T-helper 17 cell (primary cell): ENCODE results near the gene LMO4. TPM values are rescaled to one million over a fixed set of nuclear protein-coding genes. Genes with fewer than 3 reads are reported as not detected.
A peak's percentile ranks its signal among the peaks of the same experiment; 100 is the strongest.

Experiments
- ATAC-seq: fragments of 150-1000 bp; cut with Tn5 transposase; 2 replicates; pipeline ENCODE4 v1.10.0; 2021; ENCODE audit warnings: mild to moderate bottlenecking, moderate library complexity
- DNase-seq, 3 donors: peaks; one replicate each; pipeline versions ENCODE4 v3.0.0 to v3.0.0-alpha.2; 2020 to 2021
- H3K9me3 ChIP-seq: one replicate; pipeline ENCODE4 v1.7.0; 2013; ENCODE audit warnings: low read length, mild to moderate bottlenecking; ENCODE audit not compliant: control insufficient read depth, poor library complexity, severe bottlenecking
- H3K27ac Mint-ChIP-seq: one replicate; pipeline ENCODE4 v1.8.0; 2022; ENCODE audit warnings: mild to moderate bottlenecking, moderate library complexity, mixed read lengths
- H3K27me3 Mint-ChIP-seq: one replicate; pipeline ENCODE4 v1.8.0; 2022; ENCODE audit warnings: mixed read lengths
- H3K36me3 Mint-ChIP-seq: one replicate; pipeline ENCODE4 v1.8.0; 2022; ENCODE audit warnings: low read depth, mixed read lengths
- H3K4me1 Mint-ChIP-seq: one replicate; pipeline ENCODE4 v1.8.0; 2022; ENCODE audit warnings: mild to moderate bottlenecking, mixed read lengths
- H3K4me3 Mint-ChIP-seq: one replicate; pipeline ENCODE4 v1.8.0; 2022; ENCODE audit warnings: mild to moderate bottlenecking, moderate library complexity, mixed read lengths
- total RNA-seq, 4 donors: library from RNA in 2 of 4; stranded (reverse) in 2 of 4; gene quantifications; one replicate each; pipeline ENCODE4 v1.2.3 and lab custom pipeline; 2022 to 2026

Gene LMO4
- total RNA-seq, 2 donors from 2014 or later = 18.2 to 19.9 TPM

DNA sequence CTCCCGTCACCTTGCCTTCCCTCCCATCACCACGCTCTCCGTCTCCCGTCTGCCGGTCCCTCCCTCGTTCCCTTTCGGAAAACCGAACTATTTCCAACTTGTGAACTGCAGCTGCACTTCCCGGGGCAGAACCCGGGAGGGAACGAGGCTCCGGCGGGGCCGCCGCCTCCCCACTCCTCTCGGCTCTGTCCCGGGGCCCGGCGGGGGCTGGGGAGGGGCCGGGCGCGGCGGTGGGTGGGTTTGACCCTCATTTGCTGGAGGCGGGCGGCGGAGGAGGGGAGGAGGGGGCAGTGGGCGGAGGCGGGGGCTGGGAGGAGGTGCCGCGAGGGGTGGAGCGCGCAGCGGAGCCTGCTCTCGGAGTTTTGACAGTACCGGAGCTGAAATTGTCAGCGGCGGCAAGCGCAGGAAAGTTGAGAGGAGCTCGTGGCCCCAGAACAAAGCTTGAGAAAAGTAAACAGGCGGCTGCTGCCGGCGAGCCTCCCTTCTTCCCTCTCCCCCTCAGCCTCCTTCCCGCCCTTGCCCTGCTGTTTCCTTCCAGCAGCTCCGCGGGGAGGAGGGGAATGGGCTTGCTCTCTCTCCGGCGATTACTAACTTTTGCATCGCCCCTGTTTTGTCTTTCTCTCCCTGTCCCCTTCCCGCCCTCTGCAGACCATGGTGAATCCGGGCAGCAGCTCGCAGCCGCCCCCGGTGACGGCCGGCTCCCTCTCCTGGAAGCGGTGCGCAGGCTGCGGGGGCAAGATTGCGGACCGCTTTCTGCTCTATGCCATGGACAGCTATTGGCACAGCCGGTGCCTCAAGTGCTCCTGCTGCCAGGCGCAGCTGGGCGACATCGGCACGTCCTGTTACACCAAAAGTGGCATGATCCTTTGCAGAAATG lies 2.9 kb downstream of the LMO4 start:
- no peaks in the 10 kb centered on the region for H3K27me3 Mint-ChIP-seq

DNA sequence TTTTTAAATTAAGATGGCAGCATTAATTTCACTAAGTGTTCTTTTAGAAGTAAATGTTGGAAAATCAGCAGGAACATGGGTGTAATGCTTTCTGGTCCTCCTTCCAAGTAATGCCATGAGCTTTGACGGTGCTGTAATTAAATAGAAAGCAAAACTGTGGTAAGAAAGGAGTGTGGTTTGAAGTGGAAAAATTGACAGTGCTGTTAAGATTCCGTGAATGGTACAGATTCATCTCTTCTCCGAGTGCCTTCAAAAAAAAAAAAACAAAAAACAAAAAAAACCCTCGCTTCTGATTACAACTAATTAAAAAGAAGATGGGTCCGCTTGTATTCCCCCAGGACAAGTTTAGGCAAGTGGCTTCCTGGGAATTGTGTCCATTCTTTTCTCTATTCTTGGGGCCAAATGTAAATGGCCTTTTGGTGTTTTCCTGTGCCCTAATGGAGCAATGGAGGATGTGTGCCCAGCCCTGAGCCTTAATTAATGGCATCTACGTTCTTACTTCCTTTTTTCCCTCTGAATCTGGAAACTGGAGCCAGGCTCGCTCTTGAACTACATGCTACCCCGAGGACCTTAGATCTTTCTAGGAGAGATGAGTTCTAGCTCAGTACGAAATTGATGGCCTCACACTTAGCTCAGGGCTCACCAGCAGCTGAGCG lies 5.1 kb downstream of the LMO4 start:
- Mint-ChIP-seq H3K4me3 (peak overlapping the region; percentile 97), H3K27me3 (no peaks in the 10 kb centered on the region), H3K27ac (peak overlapping the region; percentile 70), H3K36me3 (peaks cover 2% of the 10 kb centered on the region), H3K4me1 (peaks cover 50% of the 10 kb centered on the region)
- ATAC-seq (no peak), DNase-seq (no peak)
- no peaks in the 10 kb centered on the region for H3K9me3 ChIP-seq

More for the DNA sequence above, 2.9 kb downstream of the LMO4 start:
- H3K9me3 ChIP-seq = no peaks in the 10 kb centered on the region
- H3K36me3 Mint-ChIP-seq = peaks cover 2% of the 10 kb centered on the region
- ATAC-seq (peak; percentile 40), DNase-seq (peak; percentile 36 to 74 (median 73))
- H3K4me3 Mint-ChIP-seq = peak overlapping the region; percentile 97
- peak overlapping the region; percentile 92 for H3K27ac Mint-ChIP-seq
- peaks cover 38% of the 10 kb centered on the region for H3K4me1 Mint-ChIP-seq

DNA sequence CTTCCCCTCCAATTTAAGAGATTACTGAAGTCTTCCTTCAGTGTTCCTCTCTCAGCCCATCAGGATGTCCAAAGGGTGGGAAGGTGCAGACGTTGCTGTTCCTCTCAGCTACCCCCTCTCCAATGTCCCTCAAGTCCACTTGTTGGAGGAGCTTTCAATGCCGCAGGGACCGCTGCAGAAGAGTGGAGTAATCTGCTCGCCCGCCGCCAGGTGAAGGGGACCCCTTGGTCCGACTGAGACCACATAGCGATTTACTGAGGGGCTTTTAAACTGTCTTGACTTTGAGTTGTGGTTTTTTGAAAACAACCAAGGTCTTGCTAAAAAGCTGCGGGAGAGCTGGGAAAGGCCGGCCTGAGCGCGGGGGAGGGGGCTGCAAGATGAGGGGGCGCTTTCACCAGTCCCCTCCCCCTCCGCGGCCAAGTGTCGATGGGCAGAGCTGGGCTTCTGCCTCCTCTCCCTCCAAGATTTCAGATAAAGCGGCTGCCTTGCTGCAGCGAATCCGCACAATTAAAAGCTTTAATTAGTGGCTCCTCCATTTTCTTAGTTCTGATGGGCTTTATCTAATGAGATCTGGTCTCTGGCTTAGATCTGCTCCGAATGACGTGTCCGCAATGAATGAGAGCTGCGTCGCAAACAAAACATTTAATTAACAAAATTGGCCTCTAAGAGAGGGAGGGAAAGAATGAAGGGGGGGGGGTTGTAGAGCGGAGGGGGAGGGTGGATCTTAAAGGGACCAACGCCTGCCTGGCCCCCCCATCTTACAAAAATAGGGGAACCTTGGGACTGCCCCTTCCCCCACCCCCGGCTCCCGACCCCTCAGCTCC lies 5.9 kb downstream of the LMO4 start:
- H3K36me3 Mint-ChIP-seq = peaks cover 2% of the 10 kb centered on the region
- peak overlapping the region; percentile 70 for H3K27ac Mint-ChIP-seq
- H3K9me3 ChIP-seq = no peaks in the 10 kb centered on the region
- no peaks in the 10 kb centered on the region for H3K27me3 Mint-ChIP-seq
- DNase-seq = no peak
- peak; percentile 22 for ATAC-seq
- H3K4me3 Mint-ChIP-seq = peak overlapping the region; percentile 97
- H3K4me1 Mint-ChIP-seq = peaks cover 51% of the 10 kb centered on the region

DNA sequence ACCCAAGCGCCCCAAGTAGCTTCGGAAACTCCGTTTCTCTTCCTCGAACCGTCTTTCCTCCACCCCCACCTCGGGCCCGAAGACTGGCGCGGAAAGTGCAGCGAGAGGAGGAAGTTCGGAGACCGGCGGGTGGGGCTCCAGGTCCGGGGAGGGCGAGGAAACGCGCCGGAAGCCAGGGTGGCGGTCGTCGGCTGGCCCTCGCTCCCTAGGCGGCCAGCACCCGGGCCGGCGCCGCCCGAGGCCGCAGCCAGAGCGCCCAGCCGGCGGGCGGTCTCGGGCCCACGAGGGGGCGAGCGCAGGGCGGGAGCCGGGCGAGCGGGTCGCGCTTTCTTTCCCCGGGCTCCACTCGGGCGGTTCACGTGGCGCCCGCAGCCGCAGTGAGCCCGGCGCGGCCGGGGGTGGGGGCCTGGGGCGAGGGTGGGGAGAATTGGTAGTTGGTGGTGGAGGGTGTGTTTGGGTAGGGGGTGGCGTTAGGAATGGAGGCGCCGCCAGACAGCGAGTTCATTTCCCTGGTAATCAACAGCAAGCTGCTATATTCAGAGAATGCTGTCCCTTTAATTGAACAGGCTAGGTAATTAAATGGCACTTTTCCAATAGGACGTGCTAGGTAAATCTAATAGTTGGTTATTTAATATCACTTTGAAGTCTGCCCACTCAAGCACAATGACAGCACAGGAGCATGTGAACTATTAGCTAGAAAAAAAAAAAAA lies 6.7 kb downstream of the LMO4 start:
- Mint-ChIP-seq H3K27ac (peak overlapping the region; percentile 70), H3K27me3 (no peaks in the 10 kb centered on the region), H3K36me3 (peaks cover 2% of the 10 kb centered on the region), H3K4me1 (peaks cover 46% of the 10 kb centered on the region), H3K4me3 (peak overlapping the region; percentile 97)
- no peaks in the 10 kb centered on the region for H3K9me3 ChIP-seq
- peak; percentile 56 for ATAC-seq
- peak; percentile 27 to 54 (median 51) for DNase-seq

DNA sequence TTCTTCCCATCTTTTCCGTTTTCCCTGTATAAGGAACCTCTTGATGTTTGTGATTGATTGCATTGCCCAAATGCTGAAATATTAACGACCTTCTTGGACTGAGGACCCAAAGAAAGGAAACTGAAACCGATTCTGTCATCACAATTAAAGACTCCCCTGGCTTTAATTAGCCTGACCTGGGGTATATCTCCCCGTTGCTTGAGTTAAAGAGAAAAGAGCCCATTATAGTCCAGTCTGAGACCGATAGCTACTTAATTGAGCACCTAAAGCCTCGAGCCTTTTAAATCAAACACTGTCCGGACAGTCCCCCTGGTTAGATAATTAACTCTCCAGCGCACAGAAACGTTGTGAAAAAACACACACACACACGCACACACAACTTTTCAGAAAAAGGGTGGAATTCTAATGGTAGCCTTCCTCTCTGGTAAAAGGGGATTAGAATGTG lies 8.0 kb downstream of the LMO4 start:
- Mint-ChIP-seq H3K4me1 (peaks cover 41% of the 10 kb centered on the region), H3K27ac (no peak overlapping the region)

DNA sequence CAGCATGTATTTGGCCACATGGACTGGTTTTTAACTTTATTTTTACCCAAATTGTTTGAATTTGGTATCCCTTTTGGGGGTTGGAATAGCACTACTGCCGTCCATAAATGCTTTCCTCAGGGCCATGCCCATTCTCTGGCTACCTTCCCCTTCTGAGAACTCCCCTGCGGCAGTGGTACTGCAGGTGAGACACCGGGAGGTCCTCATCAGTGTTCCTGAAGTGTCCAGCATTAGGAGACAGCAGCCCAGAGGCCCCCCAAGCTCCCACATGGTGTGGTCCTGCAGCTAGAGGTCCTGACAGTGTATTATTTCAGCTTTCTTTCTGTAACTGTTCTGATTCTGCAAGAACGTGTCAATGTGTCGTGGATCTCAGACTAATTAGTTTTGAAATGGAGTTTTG lies 8.9 kb downstream of the LMO4 start:
- DNase-seq = no peak
- peaks cover 33% of the 10 kb centered on the region for H3K4me1 Mint-ChIP-seq
- H3K9me3 ChIP-seq = no peaks in the 10 kb centered on the region
- no peaks in the 10 kb centered on the region for H3K27me3 Mint-ChIP-seq
- no peak overlapping the region for H3K4me3 Mint-ChIP-seq
- H3K27ac Mint-ChIP-seq = peak overlapping the region; percentile 14
- peaks cover 5% of the 10 kb centered on the region for H3K36me3 Mint-ChIP-seq
- no peak for ATAC-seq

More for the DNA sequence above, 8.0 kb downstream of the LMO4 start:
- H3K9me3 ChIP-seq = no peaks in the 10 kb centered on the region
- ATAC-seq (no peak), DNase-seq (no peak)
- Mint-ChIP-seq H3K4me3 (peak overlapping the region; percentile 31), H3K36me3 (peaks cover 2% of the 10 kb centered on the region), H3K27me3 (no peaks in the 10 kb centered on the region)

DNA sequence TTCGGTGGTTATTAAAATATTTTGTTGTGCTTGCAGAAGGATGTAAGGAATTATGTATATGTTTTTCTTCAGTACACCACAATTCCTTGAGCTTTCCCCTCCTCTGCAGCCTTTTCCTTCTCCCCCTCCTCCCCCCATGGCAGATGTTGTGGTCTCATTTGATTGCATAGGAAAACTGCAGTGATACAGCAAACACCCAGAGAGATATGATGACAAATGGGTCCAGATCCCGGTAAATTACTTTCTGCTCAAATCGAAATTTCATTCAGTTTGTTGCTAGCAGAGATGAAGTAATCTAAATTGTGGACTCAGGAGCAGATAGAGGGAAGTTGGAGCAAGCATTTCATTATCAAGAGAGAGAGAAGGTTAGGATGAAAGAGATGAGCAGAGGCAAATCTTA lies 9.9 kb downstream of the LMO4 start:
- peaks cover 5% of the 10 kb centered on the region for H3K36me3 Mint-ChIP-seq
- no peak for ATAC-seq
- H3K27me3 Mint-ChIP-seq = no peaks in the 10 kb centered on the region
- H3K4me3 Mint-ChIP-seq = no peak overlapping the region
- H3K4me1 Mint-ChIP-seq = peaks cover 28% of the 10 kb centered on the region
- H3K27ac Mint-ChIP-seq = peak overlapping the region; percentile 19
- H3K9me3 ChIP-seq = no peaks in the 10 kb centered on the region
- DNase-seq = no peak

DNA sequence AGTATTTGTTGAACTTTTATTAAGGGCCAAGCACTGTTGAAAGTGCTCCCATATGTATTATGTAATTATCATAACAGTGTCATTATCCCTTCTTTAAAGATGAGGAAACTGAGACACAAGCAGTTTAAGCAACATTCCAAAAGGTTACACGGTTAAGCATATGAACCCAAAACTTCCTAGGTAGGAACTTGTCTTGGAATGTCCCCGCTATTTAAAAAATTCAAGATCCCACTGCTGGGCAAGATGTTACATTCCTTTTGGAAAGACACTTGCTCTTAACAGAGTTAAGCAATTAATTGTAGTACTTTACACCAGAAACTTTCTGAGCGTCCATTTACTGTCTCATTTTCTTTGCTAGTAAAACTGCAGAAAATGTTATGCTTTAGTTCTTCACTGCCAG lies 15.6 kb downstream of the LMO4 start:
- ATAC-seq (no peak), DNase-seq (no peak)
- H3K9me3 ChIP-seq = no peaks in the 10 kb centered on the region
- no peaks in the 10 kb centered on the region for H3K27me3 Mint-ChIP-seq
- H3K4me3 Mint-ChIP-seq = no peak overlapping the region
- peaks cover 2% of the 10 kb centered on the region for H3K4me1 Mint-ChIP-seq
- peaks cover 3% of the 10 kb centered on the region for H3K36me3 Mint-ChIP-seq
- no peak overlapping the region for H3K27ac Mint-ChIP-seq

DNA sequence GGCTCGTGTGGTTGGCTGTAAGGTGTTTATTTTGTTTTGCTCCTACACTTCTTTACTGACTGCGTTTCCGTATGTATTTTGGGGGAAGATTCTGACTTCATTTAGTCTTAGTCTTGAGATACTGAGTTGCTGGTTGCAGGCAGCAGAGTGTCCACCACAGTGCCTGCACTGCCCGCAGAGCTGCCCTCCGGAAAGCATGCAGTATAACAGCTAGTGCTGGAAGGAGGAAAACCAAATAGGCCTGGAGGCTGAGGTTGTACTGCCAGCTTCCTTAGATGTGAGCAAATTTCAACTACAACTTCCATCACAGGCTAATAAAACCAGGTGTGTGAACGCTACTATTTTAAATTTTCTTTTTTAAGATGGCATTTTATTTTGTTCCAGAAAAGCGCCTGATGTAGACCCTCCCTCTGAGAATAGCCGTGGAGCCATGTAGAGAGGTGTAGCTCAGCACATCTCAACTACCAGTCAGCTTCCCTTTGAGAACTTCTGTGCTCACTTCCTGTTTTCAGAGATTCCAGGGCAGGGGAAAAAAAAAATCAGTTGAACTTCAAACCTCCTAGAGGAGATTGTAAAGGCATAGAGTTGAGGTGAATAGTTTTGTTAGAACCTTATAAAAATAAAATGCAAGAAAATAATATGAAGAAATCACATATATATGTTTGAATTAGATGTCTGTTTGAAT lies 17.6 kb downstream of the LMO4 start:
- H3K9me3 ChIP-seq = no peaks in the 10 kb centered on the region
- ATAC-seq = no peak
- Mint-ChIP-seq H3K4me1 (peaks cover 5% of the 10 kb centered on the region), H3K4me3 (no peak overlapping the region), H3K27ac (no peak overlapping the region), H3K36me3 (peaks cover 3% of the 10 kb centered on the region), H3K27me3 (no peaks in the 10 kb centered on the region)
- DNase-seq = no peak

DNA sequence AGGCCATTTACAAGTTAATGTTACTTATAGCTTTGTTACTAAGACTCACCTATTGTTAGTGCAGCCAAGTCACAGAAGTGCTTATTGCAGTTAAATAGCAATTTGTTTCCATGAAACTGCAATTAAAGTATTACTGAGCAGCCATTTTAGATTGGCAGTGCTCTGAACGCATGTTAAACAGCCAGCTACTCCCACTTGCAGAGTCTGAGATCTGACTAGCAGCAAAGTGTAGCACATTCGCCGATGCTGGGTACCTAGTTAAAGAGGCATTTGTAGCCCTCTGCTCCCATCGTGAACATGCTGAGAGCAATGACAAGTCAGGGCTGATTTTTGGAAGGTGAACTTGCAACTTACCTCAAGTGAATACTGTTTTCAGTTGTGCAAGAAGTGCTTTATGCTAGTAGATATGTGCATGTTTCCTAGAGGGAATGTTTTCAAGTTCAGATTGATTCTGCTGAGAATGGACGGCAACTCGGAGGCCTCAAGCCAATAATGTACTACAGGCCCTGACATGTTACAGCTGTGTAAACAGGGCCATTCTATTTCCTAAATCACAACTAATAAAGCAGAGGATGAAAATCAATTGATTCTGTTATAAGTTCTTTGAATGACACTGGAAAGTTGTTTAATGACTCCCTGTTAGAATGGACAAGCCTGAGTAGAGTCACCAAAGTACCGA lies 19.8 kb downstream of the LMO4 start:
- H3K36me3 Mint-ChIP-seq = no peaks in the 10 kb centered on the region
- ATAC-seq (no peak), DNase-seq (no peak)
- no peak overlapping the region for H3K27ac Mint-ChIP-seq
- H3K9me3 ChIP-seq = no peaks in the 10 kb centered on the region
- peaks cover 6% of the 10 kb centered on the region for H3K4me1 Mint-ChIP-seq
- no peaks in the 10 kb centered on the region for H3K27me3 Mint-ChIP-seq
- no peak overlapping the region for H3K4me3 Mint-ChIP-seq

DNA sequence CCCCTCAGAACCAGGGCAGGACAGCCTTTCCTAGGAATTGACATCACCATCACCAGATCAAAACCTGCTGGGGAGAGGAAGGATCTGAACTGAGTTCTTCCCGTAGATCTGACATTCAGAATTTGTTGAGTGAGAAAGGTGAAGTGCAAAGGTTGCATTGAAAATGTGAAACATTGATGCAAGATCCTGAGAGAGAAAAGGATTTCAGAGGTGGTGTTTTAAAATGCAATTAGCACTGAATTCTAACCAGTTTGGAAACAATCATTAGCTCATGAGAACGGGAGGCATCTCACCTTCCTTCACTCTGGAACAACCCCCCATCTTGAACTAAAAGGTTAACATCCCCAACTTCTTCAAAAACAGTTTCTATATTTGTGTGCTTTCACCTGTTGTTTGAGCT lies 20.4 kb downstream of the LMO4 start:
- peaks cover 6% of the 10 kb centered on the region for H3K4me1 Mint-ChIP-seq
- no peak overlapping the region for H3K4me3 Mint-ChIP-seq
- DNase-seq (no peak), ATAC-seq (no peak)
- H3K27me3 Mint-ChIP-seq = no peaks in the 10 kb centered on the region
- H3K9me3 ChIP-seq = no peaks in the 10 kb centered on the region
- no peaks in the 10 kb centered on the region for H3K36me3 Mint-ChIP-seq
- no peak overlapping the region for H3K27ac Mint-ChIP-seq

DNA sequence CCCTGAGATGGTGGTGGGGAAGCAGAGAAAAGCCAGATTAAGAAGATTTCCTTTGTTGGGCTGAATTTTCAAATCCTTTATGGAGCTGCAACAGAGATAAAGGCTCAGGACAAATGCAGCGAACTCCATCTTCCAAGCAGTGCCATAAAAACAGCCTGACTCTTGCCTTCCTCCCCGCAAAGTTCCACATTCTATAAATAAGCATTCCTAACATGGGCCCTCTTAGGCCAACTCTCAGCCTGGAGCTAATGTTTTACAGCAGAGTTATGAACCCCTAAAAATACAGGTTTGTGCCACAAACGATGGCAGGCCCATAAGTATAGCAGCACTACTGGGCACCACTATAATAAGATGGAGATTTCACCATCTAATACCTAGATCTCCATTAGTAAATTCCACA lies 27.2 kb downstream of the LMO4 start:
- no peaks in the 10 kb centered on the region for H3K36me3 Mint-ChIP-seq
- peaks cover 11% of the 10 kb centered on the region for H3K4me1 Mint-ChIP-seq
- no peak overlapping the region for H3K27ac Mint-ChIP-seq
- H3K9me3 ChIP-seq = no peaks in the 10 kb centered on the region
- no peak for DNase-seq
- no peaks in the 10 kb centered on the region for H3K27me3 Mint-ChIP-seq
- ATAC-seq = no peak
- no peak overlapping the region for H3K4me3 Mint-ChIP-seq
